Gastroesophageal sphincter (tissue), 4 donors: Measurements from ENCODE around the gene ACHE. TPM values are rescaled to one million over a fixed set of nuclear protein-coding genes. Genes with fewer than 3 reads are reported as not detected.

Experiments used
- ATAC-seq: fragments of 150-250 bp; one replicate; pipeline ENCODE4 v1.9.1; 2016; ENCODE audit warnings: mild to moderate bottlenecking, moderate library complexity
- H3K27ac ChIP-seq, 4 donors: fragments of 200-600 bp; sonication (generic) in 3 of 4; 1 replicate in 3 of 4; 2 replicates in 1 of 4; pipeline ENCODE4 v1.5.1; 2016 to 2019
- H3K27me3 ChIP-seq: fragments of 200-600 bp; sonication (generic); one replicate; pipeline ENCODE4 v1.5.1; 2019
- H3K36me3 ChIP-seq, 2 donors: fragments of 200-600 bp; sonication (generic); one replicate each; pipeline ENCODE4 v1.5.1; 2019; ENCODE audit warnings: control low read depth in 1 of 2
- H3K4me1 ChIP-seq, 3 donors: fragments of 200-600 bp; sonication (generic); 1 replicate in 2 of 3; 2 replicates in 1 of 3; pipeline ENCODE4 v1.5.1; 2016 to 2019; ENCODE audit warnings: control low read depth in 2 of 3
- H3K4me3 ChIP-seq, 2 donors: fragments of 200-600 bp; sonication (generic); one replicate each; pipeline ENCODE4 v1.5.1; 2019; ENCODE audit warnings: mild to moderate bottlenecking in 1 of 2, moderate library complexity in 1 of 2
- H3K9me3 ChIP-seq, 3 donors: fragments of 200-600 bp; sonication (generic); one replicate each; pipeline ENCODE4 v1.5.1; 2017 to 2019; ENCODE audit warnings: control low read depth in 2 of 3
- CTCF ChIP-seq, 4 experiments: fragments of 200-600 bp in 2 of 4; fragments of 450-650 bp in 2 of 4; sonication (generic) in 1 of 4; IDR thresholded peaks; one replicate each; pipeline ENCODE4 v1.5.1; 2017 to 2019; ENCODE audit warnings: antibody characterized with exemption in 4 of 4, mild to moderate bottlenecking in 2 of 4, moderate library complexity in 2 of 4
- EP300 ChIP-seq: sonication (generic); formaldehyde crosslinking; IDR thresholded peaks from one replicate; pipeline ENCODE4 v1.6.1; 2017; ENCODE audit warnings: antibody characterized with exemption, mild to moderate bottlenecking
- POLR2A ChIP-seq, 2 donors: fragments of 450-650 bp; IDR thresholded peaks; one replicate each; pipeline ENCODE4 v1.6.1; 2017; ENCODE audit warnings: antibody characterized with exemption in 2 of 2, mild to moderate bottlenecking in 2 of 2, moderate library complexity in 1 of 2
- POLR2AphosphoS5 ChIP-seq: sonication (generic); formaldehyde crosslinking; IDR thresholded peaks from one replicate; pipeline ENCODE4 v1.6.1; 2017; ENCODE audit warnings: antibody characterized with exemption
- WGBS, 2 donors: methylation state at CpG; one replicate each; pipeline ENCODE4 v1.1.5; 2018; ENCODE audit warnings: low coverage in 1 of 2; 5-methylcytosine and 5-hydroxymethylcytosine counted together
- total RNA-seq, 4 donors: library from RNA; depleted of rRNA; stranded (reverse); fragments of >200 nt; gene quantifications; one replicate each; pipeline ENCODE4 v1.1.0, GENCODE V29; 2016

ACHE gene
- total RNA-seq, 4 donors from 2014 or later = 0.62 to 3.6 (median 1.1) TPM

GRCh38 chr7:100896732-100897608 lies 1.3 kb upstream of the ACHE start:
- ATAC-seq = peak; percentile 39
- peak in 3 of 4 experiments; percentile 66 to 83 (median 77) for TF ChIP-seq CTCF (IDR thresholded peaks at IDR 0.05)
- no peak for TF ChIP-seq POLR2AphosphoS5
- Histone ChIP-seq H3K27ac (no peak overlapping the region), H3K4me1 (peaks cover 0 to 34% (median 23%) of the 10 kb centered on the region in 3 donors), H3K4me3 (peak overlapping the region in 1 of 2 donors; percentile 52), H3K9me3 (no peaks in the 10 kb centered on the region), H3K36me3 (no peaks in the 10 kb centered on the region), H3K27me3 (peaks cover 81% of the 10 kb centered on the region)
- no CpG with 5 or more reads among the region's 95 CpGs for WGBS, 2 donors

GRCh38 chr7:100895956-100896731 lies 456 bp upstream of the ACHE start:
- WGBS, 2 donors = 5% methylated on average over 21 of the region's 54 CpGs; no CpG with 5 or more reads in 1 of the 2 donors
- Histone ChIP-seq H3K36me3 (no peaks in the 10 kb centered on the region), H3K4me3 (peak overlapping the region in 1 of 2 donors; percentile 52), H3K9me3 (no peaks in the 10 kb centered on the region), H3K27ac (no peak overlapping the region), H3K27me3 (peaks cover 73% of the 10 kb centered on the region), H3K4me1 (peaks cover 0 to 36% (median 25%) of the 10 kb centered on the region in 3 donors)
- no peak for TF ChIP-seq CTCF (IDR thresholded peaks at IDR 0.05)
- no peak for TF ChIP-seq POLR2AphosphoS5
- TF ChIP-seq POLR2A (IDR thresholded peaks at IDR 0.05) = no peak
- TF ChIP-seq EP300 = no peak
- no peak for ATAC-seq

GRCh38 chr7:100894860-100895700 lies 608 bp downstream of the ACHE start:
- Histone ChIP-seq H3K27me3 (peaks cover 62% of the 10 kb centered on the region), H3K9me3 (no peaks in the 10 kb centered on the region), H3K27ac (peak overlapping the region in 1 of 4 donors; percentile 60), H3K4me3 (peak overlapping the region; percentile 7 to 52), H3K36me3 (no peaks in the 10 kb centered on the region), H3K4me1 (peaks cover 0 to 47% (median 32%) of the 10 kb centered on the region in 3 donors)
- 0% methylated on average over 10 of the region's 83 CpGs; no CpG with 5 or more reads in 1 of the 2 donors for WGBS, 2 donors
- TF ChIP-seq CTCF (IDR thresholded peaks at IDR 0.05) (peak in 3 of 4 experiments; percentile 66 to 89 (median 67)), POLR2AphosphoS5 (no peak)
- ATAC-seq = no peak

- Histone ChIP-seq H3K27me3 (peaks cover 52% of the 10 kb centered on the region), H3K27ac (peak overlapping the region in 1 of 4 donors; percentile 60), H3K4me1 (peaks cover 0 to 53% (median 34%) of the 10 kb centered on the region in 3 donors), H3K36me3 (no peaks in the 10 kb centered on the region), H3K4me3 (peak overlapping the region in 1 of 2 donors; percentile 52), H3K9me3 (no peaks in the 10 kb centered on the region)
- TF ChIP-seq POLR2A (IDR thresholded peaks at IDR 0.05) (no peak), EP300 (no peak), POLR2AphosphoS5 (no peak), CTCF (IDR thresholded peaks at IDR 0.05) (no peak)
- WGBS, 2 donors = 21 to 26% methylated on average over 5 to 19 of the region's 40 CpGs
- ATAC-seq = no peak
Measured at GRCh38 chr7:100893910-100894721, 1.6 kb downstream of the ACHE start.
